IgD-negative memory B cell (primary cell): Measurements from ENCODE around the gene RBM4. TPM values are rescaled to one million over a fixed set of nuclear protein-coding genes. Genes with fewer than 3 reads are reported as not detected.

Experiments used
- polyA plus RNA-seq: library from polyadenylated mRNA; unstranded; fragments of 300-500 nt; fragmentation: Illumina TruSeq; gene quantifications from one replicate; pipeline ENCODE4 v1.2.3, GENCODE V29; 2021

Gene RBM4
- polyA plus RNA-seq, 1 donor from 2014 or later: 189 TPM

Other genes with a start within 250 kb of the RBM4 start
- gene NPAS4, start 217.7 kb upstream of the RBM4 start, polyA plus RNA-seq: not detected
- 92.2 TPM for gene MRPL11, start 199.9 kb upstream of the RBM4 start, polyA plus RNA-seq
- gene PELI3, start 171.8 kb upstream of the RBM4 start, polyA plus RNA-seq: 4.3 TPM
- gene DPP3, start 158.3 kb upstream of the RBM4 start, polyA plus RNA-seq: 24.5 TPM
- 10.3 TPM for gene BBS1, start 128.1 kb upstream of the RBM4 start, polyA plus RNA-seq
- gene ZDHHC24, start 92.7 kb upstream of the RBM4 start, polyA plus RNA-seq: 21.6 TPM
- not detected for gene ACTN3, start 91.8 kb upstream of the RBM4 start, polyA plus RNA-seq
- gene CTSF, start 70.1 kb upstream of the RBM4 start, polyA plus RNA-seq: 7.0 TPM
- gene CCDC87, start 45.6 kb upstream of the RBM4 start, polyA plus RNA-seq: not detected
- 74.7 TPM for gene CCS, start 45.5 kb upstream of the RBM4 start, polyA plus RNA-seq
- 80.5 TPM for gene RBM14, start 22.1 kb upstream of the RBM4 start, polyA plus RNA-seq
- gene RBM4B, start 39.2 kb downstream of the RBM4 start, polyA plus RNA-seq: 22.9 TPM
- gene SPTBN2, start 90.5 kb downstream of the RBM4 start, polyA plus RNA-seq: not detected
- gene RCE1, start 204.7 kb downstream of the RBM4 start, polyA plus RNA-seq: 24.9 TPM
- 2.2 TPM for gene LRFN4, start 218.4 kb downstream of the RBM4 start, polyA plus RNA-seq